ENCODE measurements around the gene AKNAD1.

DNA sequence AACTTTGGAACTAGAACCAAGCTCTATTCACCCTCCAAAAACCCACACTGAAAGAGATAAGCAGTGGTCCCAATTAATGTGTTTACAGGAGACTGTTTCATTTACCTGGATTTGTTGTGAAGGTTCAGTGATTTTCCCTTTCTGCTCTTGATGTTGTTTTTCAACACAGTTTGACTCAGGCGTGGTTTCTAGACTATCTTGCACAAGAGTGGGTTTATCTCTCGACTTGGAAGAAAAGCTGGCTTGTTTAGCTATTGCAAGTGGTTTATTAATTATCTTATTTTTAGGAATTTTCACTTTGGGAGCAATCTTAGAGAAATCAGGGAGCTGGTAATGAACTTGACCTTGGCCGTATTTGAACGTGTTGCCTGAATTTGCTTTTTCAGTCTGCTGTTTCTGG lies 5.3 kb downstream of the AKNAD1 start:
- TF ChIP-seq CTCF (IDR thresholded peaks at IDR 0.05) (no peak), ZFX (IDR thresholded peaks at IDR 0.05; ENCODE audit: borderline replicate concordance) (no peak)
